Smooth muscle cell (in vitro differentiated cells): ENCODE measurements around the gene GPATCH4. TPM values are rescaled to one million over a fixed set of nuclear protein-coding genes. Genes with fewer than 3 reads are reported as not detected.

Experiments
- DNase-seq: peaks from one replicate; lab custom pipeline; 2025; ENCODE audit not compliant: unreplicated experiment; lab: John Stamatoyannopoulos, UW
- H2AFZ ChIP-seq: fragments of 200-600 bp; sonication (generic); 2 replicates; pipeline ENCODE4 v1.6.0; 2016; ENCODE audit warnings: antibody characterized with exemption, low read depth, mild to moderate bottlenecking
- H3F3A ChIP-seq: fragments of 200-600 bp; sonication (generic); 2 replicates; pipeline ENCODE4 v1.6.0; 2017; ENCODE audit warnings: antibody characterized with exemption, low read depth
- H3K27ac ChIP-seq: fragments of 200-600 bp; sonication (generic); 2 replicates; pipeline ENCODE4 v1.5.1; 2016; ENCODE audit warnings: low read depth, mild to moderate bottlenecking
- H3K27me3 ChIP-seq: fragments of 200-600 bp; sonication (generic); 2 replicates; pipeline ENCODE4 v1.6.1; 2016; ENCODE audit warnings: low read depth, mild to moderate bottlenecking
- H3K36me3 ChIP-seq: fragments of 200-600 bp; sonication (generic); 2 replicates; pipeline ENCODE4 v1.5.1; 2016; ENCODE audit warnings: low read depth
- H3K4me1 ChIP-seq: fragments of 200-600 bp; sonication (generic); 2 replicates; pipeline ENCODE4 v1.5.1; 2016; ENCODE audit warnings: low read depth
- H3K4me2 ChIP-seq: fragments of 200-600 bp; sonication (generic); 2 replicates; pipeline ENCODE4 v1.6.0; 2016; ENCODE audit warnings: mild to moderate bottlenecking
- H3K4me3 ChIP-seq: fragments of 200-600 bp; sonication (generic); 2 replicates; pipeline ENCODE4 v1.5.1; 2016; ENCODE audit warnings: mild to moderate bottlenecking
- H3K79me2 ChIP-seq: fragments of 200-600 bp; sonication (generic); 2 replicates; pipeline ENCODE4 v1.6.0; 2016; ENCODE audit warnings: low read depth, mild to moderate bottlenecking
- H3K9ac ChIP-seq: fragments of 200-600 bp; sonication (generic); 2 replicates; pipeline ENCODE4 v1.6.0; 2016; ENCODE audit warnings: low read depth
- H3K9me3 ChIP-seq: fragments of 200-600 bp; sonication (generic); replicated peaks from 2 replicates; pipeline ENCODE4 v1.5.1; 2016; ENCODE audit warnings: low read depth
- H4K20me1 ChIP-seq: fragments of 200-600 bp; sonication (generic); 2 replicates; pipeline ENCODE4 v1.6.0; 2016; ENCODE audit warnings: low read depth
- CTCF ChIP-seq: fragments of 200-600 bp; sonication (generic); IDR thresholded peaks from 2 replicates; pipeline ENCODE4 v1.5.1; 2017; ENCODE audit warnings: borderline replicate concordance, mild to moderate bottlenecking, antibody characterized with exemption; ENCODE audit not compliant: insufficient read depth, poor library complexity, severe bottlenecking
- WGBS: methylation state at CpG from one replicate; pipeline ENCODE4 v1.1.7; 2016; ENCODE audit warnings: low lambda C conversion rate; 5-methylcytosine and 5-hydroxymethylcytosine counted together
- polyA plus RNA-seq: library from polyadenylated mRNA; unstranded; fragments of >200 nt; fragmentation: Nextera tagmentation; extraction: Ambion mirVana; gene quantifications from 2 replicates; pipeline ENCODE4 v1.2.1, GENCODE V29; 2016
- total RNA-seq: library from RNA; depleted of rRNA; stranded (reverse); fragments of >200 nt; gene quantifications from 2 replicates; pipeline ENCODE4 v1.2.3, GENCODE V29; 2014

The GPATCH4 gene
- total and polyA plus RNA-seq, 2 experiments from 2014 or later = 11.9 to 19.9 TPM

GRCh38 chr1:156586323-156586722, 15.0 kb downstream of the GPATCH4 start:
- Histone ChIP-seq H3K79me2 (no peaks in the 10 kb centered on the region), H3K9ac (no peak overlapping the region), H3F3A (no peaks in the 10 kb centered on the region), H3K4me2 (no peak overlapping the region), H2AFZ (no peak overlapping the region), H3K27ac (no peak overlapping the region), H3K4me3 (no peak overlapping the region), H3K9me3 (no peaks in the 10 kb centered on the region), H4K20me1 (no peaks in the 10 kb centered on the region), H3K27me3 (no peaks in the 10 kb centered on the region), H3K36me3 (no peaks in the 10 kb centered on the region), H3K4me1 (peaks cover 6% of the 10 kb centered on the region)
- no peak for DNase-seq
- TF ChIP-seq CTCF = no peak
- 72% methylated on average over 4 of the region's 4 CpGs for WGBS

GRCh38 chr1:156584813-156585212, 16.5 kb downstream of the GPATCH4 start:
- H3K4me1 ChIP-seq = no peaks in the 10 kb centered on the region
- H3F3A ChIP-seq = no peaks in the 10 kb centered on the region
- DNase-seq = no peak

GRCh38 chr1:156583821-156584622, 17.3 kb downstream of the GPATCH4 start:
- H3K4me3 ChIP-seq = no peak overlapping the region
- DNase-seq = peak; percentile 13
- peak; percentile 82 for TF ChIP-seq CTCF
- no peak overlapping the region for H2AFZ ChIP-seq
- H3K9ac ChIP-seq = no peak overlapping the region
- H3K9me3 ChIP-seq = no peaks in the 10 kb centered on the region
- no peak overlapping the region for H3K27ac ChIP-seq
- no peaks in the 10 kb centered on the region for H3F3A ChIP-seq
- no peaks in the 10 kb centered on the region for H4K20me1 ChIP-seq
- no peaks in the 10 kb centered on the region for H3K27me3 ChIP-seq
- no peaks in the 10 kb centered on the region for H3K4me1 ChIP-seq
- no peaks in the 10 kb centered on the region for H3K79me2 ChIP-seq
- H3K36me3 ChIP-seq = no peaks in the 10 kb centered on the region
- WGBS = 52% methylated on average over 20 of the region's 20 CpGs
- H3K4me2 ChIP-seq = peak overlapping the region; percentile 77

More at GRCh38 chr1:156584813-156585212, 16.5 kb downstream of the GPATCH4 start:
- peak; percentile 19 for TF ChIP-seq CTCF
- Histone ChIP-seq H3K36me3 (no peaks in the 10 kb centered on the region), H2AFZ (no peak overlapping the region), H4K20me1 (no peaks in the 10 kb centered on the region), H3K4me2 (no peak overlapping the region), H3K4me3 (no peak overlapping the region), H3K79me2 (no peaks in the 10 kb centered on the region), H3K27ac (no peak overlapping the region), H3K9me3 (no peaks in the 10 kb centered on the region), H3K27me3 (no peaks in the 10 kb centered on the region), H3K9ac (no peak overlapping the region)
- WGBS = 37% methylated on average over 11 of the region's 11 CpGs
